GM18519 (cell line): ENCODE data around the gene ARHGAP15.

Source experiments
- ATAC-seq: cut with Tn5 transposase; IDR thresholded peaks from one replicate; pipeline ENCODE4 v1.9.1; 2021; ENCODE audit warnings: mild to moderate bottlenecking, moderate library complexity; ENCODE audit not compliant: unreplicated experiment, low FRiP score

ARHGAP15 gene

DNA sequence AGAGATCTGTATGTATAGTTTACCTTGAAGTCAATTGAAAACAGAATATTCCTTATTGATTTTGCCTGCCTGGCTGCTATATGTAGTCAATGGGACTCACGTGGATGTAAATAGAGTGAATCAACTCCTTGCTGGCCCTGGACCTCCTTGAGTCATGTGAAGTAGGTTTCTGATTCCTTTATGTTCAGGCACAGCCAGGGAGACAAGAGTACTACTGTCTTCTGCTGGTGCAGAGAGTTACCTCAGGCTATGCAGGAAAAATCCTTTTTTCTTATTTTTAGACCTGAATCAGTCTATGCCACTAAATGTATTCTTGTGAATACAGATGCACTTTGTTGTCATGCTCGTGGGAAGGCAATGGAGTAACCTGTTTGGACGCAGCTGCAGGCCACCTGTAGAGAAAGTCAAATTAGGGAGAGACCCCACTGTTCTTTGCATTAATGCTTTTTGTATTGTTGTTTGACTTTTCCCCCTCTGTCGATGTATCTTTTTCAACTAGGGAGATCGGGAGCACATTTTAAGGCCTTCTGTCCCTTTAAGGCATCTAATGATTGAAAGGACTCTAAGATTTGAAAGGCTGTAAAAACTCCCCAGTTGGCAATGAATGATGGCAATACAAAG is 473.9 kb downstream of the ARHGAP15 start:
- ATAC-seq, result no peak

DNA sequence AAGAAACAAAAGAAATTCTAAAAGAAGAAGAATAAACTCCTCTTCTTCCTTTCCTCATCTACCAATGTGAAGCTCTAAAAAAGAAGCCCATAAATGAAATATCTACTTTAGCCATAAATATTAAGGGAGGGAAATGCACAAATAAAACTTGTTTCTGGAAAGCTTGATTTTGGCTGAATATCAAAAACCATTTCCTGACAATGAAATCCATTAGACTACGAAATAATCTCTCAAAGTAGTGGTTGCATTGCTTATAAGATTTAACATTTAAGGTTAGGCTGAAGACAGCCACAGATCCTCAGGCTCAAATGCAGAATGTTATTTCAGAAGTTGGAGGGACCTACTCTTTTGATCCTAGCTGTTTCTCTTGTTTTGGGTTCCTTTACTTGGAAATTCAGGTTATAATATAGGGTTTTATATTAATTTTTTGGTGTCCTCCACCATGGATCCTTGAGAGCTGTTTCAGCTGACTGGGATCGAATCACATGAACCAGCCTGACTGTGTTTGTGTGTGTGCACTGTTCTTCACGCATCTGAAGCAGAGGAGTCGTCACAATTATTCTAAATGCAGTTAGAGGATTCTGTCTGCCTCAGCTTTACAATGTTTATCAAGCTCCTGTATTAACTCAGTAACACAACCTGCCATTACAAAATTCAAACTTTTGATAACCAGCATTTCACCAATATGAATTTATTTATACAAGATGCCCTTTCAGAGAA is 474.8 kb downstream of the ARHGAP15 start:
- no peak for ATAC-seq

DNA sequence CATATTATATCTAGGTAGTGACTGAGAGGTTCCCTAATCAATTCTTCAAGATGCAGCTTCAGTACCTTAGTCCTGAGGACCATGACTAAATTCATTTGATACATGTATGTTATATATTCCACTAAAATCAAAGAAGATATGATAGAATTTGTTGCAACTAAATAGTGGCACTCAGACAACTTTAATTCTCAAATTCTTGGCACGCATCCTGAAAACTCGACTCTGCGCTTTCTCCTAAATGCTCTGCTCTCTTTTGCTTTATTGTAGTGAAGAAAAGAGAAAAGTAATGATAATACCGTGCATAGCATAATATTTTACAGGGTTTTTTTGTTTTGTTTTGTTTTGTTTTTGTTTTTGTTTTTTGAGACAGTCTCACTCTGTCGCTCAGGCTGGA is 475.3 kb downstream of the ARHGAP15 start:
- no peak for ATAC-seq

DNA sequence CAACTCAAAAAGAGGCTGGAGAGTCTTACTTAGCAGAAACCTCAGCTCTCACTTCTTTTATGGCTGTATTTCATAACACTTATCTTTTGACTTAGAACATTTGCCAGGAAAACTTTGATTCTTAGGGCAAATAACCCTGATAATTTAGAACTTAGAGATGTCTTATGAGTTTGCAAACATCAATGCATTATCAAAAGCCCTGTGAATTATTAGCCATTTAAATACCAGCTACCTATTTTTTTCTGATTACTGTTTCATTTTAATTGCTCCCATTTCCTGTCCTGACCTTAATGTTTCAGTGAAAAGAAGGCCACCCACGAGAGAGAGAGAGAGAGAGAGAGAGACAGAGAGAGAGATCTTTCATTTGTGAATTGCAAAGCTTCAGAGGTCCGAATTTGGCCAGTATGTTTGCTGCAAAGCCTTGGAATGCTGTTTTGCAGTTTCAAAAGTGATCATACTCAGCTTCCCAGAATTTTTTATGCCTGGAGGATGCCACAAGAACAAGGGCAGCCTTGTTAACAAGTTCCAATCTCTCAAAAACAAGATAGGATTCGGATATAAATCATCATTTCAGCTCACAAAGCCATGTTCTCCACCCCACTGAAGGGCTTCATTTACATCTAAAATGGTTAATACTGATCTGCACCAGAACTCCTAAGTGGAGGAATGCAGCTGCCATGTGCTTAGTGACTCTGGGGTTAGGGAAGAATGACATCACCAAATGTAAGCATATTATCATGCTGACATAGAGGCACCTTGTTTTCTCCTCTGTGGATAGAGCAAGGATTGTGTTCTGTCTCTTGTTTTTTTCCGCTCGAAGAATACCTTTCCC is 478.2 kb downstream of the ARHGAP15 start:
- no peak for ATAC-seq

GRCh38 chr2:143608063-143608423 is 478.8 kb downstream of the ARHGAP15 start:
- ATAC-seq, result no peak

DNA sequence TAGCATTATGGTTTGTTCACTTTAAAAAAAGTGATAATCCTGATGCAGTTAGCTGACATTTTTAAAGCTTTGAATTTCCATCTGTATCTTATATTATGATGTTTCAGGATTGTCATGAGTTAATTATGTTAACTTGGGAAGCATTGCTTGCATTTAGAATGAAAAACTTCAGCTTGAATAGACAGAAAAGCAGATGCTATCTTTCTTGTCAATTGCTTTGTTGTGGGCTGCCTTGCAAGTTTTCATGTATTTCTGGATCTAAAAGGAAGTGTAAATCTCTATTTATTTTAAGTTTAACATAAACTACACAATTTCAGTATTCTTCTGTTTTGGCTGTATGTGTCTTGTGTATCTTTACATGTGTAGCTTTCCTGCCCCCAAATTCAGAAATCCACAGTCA is 479.5 kb downstream of the ARHGAP15 start:
- no peak for ATAC-seq

DNA sequence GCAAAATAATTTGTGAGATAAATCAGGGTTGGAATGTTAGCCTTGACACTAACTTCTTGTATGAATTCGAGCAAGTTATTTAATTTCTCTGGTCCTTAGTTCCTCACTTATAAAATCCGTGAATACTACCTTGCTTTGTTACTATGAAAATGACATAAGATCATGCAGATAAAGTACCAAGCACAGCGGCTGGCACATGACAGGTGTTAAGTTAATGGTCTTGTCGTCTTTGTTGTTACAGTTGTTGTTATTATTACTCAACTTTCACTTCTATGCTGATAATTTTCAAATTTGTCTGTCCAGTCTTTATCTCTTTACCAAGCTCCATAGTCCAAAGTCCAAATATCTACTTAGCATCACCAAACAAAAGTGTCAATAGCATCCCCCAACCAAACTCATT is 482.1 kb downstream of the ARHGAP15 start:
- ATAC-seq, result no peak

GRCh38 chr2:143615562-143615961 is 486.3 kb downstream of the ARHGAP15 start:
- no peak for ATAC-seq

GRCh38 chr2:143616452-143616851 is 487.2 kb downstream of the ARHGAP15 start:
- no peak for ATAC-seq

DNA sequence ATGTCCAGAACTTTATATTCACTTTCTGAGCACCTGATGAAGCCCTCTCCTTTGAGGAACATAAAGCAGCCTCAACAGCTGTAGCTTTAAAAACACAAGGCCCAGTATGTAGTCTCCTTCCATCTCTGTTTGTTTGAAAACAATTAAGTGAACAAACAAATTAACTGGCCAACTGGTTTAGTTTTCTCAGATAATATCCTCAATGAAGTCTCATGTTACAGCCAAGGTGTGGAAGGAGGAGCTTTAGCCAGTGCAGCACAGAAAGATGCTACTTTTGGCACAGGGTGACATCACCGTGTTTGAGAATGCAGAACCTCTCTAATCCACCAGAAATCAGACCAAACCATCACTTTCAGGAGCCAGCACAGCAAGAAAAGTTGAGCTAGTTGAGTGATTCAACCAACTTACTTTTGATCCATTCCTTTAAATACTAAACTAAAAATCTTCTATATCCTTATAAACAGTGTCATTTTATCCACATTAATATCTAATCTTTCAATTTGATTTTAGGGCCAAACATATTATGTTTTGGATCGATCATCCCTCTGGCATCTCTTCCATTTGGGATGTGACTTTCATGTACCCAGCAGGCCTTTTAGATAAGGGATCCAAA is 488.7 kb downstream of the ARHGAP15 start:
- ATAC-seq, result no peak

DNA sequence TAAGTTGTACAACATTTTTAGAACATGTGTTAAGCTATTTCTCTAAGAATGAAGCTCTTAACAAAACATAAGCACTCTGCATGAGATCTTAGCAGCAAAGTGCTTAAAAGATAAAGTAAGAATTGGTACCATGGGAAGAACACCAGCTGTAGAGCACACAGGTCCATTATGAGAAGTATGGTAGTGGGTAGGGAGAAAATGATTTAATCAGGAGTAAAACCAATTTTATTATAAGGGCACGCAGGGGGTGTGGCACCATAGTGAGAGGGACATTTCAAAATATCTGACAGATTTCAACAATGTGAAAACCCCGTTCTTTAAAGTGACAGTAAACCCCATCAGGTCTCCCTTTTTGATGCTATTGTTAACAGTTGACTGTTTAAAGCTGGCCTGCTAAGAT is 492.9 kb downstream of the ARHGAP15 start:
- no peak for ATAC-seq

DNA sequence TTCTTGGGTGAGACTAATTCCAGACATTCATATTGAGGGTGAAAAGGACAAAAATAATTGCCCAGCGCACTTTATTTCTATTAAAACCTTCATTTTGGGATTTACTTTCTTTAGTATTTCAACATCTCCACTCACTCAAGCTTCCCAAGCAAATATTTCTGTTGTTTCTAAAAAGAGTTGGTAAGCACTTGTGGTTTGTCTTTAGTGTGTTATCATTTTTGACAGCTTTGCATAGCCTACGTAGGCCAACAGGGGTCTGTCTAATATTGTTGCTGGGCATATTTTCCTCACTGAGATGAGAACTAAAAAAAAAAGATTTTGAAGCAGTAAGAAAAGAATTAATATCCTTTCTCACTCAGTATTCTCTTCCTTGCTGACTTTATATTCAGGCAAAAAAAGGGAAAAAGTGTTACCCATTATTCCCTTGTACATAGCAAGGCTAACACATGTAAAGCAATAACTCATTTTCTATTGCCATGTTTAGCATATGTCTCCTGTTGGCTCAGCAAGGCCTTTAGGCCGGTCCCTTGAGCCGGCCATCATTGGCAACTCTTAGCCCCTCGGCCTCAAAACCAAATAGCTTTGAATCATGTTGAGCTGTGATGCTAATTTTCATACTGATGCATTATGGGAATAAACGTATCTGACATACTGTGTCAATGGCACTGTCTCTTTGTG is 494.2 kb downstream of the ARHGAP15 start:
- no peak for ATAC-seq

DNA sequence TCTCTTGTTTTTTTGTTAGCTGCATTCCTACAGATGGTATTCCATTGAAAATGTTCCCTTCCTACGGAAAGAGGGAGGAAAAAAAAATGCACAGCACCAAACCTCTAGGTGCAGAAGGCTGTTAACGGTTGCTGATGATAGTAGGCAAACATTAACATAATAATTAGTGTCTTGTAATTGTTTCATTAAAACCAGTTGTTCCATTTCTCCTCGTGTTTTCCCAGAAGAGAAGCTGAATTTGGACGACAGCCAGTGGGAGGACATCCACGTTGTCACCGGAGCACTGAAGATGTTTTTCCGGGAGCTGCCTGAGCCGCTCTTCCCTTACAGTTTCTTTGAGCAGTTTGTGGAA is 494.7 kb downstream of the ARHGAP15 start:
- no peak for ATAC-seq

- ATAC-seq, result no peak
Measured at GRCh38 chr2:143629340-143629739, 500.1 kb downstream of the ARHGAP15 start.

- ATAC-seq, result no peak
Measured at GRCh38 chr2:143632751-143633374, 503.6 kb downstream of the ARHGAP15 start.

- no peak for ATAC-seq
Measured at GRCh38 chr2:143633419-143633818, 504.2 kb downstream of the ARHGAP15 start.

GRCh38 chr2:143635302-143635701 is 506.1 kb downstream of the ARHGAP15 start:
- no peak for ATAC-seq

DNA sequence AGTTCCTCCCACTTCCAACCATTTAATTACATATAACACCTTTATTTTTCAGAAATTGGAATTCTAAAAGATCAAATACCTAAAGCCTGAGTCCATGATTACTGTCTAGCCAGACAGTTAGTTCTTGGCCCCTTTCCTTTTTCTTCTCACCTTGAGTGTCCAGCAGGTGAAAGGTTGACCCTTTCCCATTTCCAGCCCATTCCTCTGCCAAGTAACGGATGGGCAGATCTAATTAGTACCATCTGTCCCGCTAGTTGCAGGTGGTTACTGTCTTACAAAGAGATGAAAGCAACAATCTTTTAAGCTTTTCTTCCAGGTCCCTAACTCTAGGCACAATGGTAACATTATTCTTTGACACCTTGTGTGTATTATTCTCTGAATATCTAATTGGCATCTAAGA is 506.7 kb downstream of the ARHGAP15 start:
- ATAC-seq, result no peak

DNA sequence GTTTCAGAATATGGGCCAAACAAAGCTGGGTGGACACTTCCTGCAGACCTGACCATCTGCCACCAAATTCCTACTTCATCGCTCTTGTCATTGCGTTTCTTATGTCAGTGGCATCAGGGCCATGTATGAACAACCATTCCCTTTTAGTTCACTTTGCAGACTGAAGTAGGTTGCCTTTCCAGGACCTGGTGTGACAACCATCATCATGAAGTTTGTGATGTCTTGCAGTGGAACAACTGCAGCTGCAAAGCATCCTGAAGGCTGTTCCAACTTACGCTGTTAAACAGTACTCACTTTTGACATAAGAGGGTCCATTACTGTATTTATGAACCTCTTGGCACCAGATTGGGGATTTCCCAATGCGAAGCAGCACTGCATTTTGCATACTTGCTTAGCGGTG is 511.6 kb downstream of the ARHGAP15 start:
- ATAC-seq, result no peak

- no peak for ATAC-seq
Measured at GRCh38 chr2:143645921-143646645, 516.9 kb downstream of the ARHGAP15 start.
